Neural progenitor cell (in vitro differentiated cells): ENCODE data around the gene CNTNAP2.

Experiments
- EZH2 ChIP-seq: fragments of 200-600 bp; sonication (generic); IDR thresholded peaks from 2 replicates; pipeline ENCODE4 v1.6.1; 2017; ENCODE audit warnings: antibody characterized with exemption, mild to moderate bottlenecking, moderate library complexity
- TF ChIP-seq, protein P1 (sequence below): fragments of 200-600 bp; sonication (generic); IDR thresholded peaks from 2 replicates; pipeline ENCODE4 v1.5.1; 2017; ENCODE audit warnings: antibody characterized with exemption, mild to moderate bottlenecking

DNA sequence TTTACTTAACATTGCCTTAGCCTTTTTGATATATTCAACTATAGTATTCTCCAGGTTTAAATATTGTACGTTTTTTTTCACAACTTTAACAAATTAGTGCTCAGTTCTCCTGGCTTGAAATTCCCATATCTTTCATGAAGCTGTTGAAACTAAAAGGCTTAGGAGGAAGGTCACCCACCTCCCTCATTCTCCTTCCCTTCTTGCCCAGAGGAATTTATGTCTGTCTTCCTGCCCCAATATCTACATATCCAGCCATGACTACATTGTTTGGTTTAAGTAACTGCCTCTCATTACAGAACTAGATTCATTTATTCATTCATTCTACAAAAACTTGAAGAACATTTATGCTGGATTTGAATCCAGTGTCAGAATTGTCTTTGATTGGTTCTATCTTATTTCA lies 2219.2 kb downstream of the CNTNAP2 start:
- TF ChIP-seq, protein P1, sequence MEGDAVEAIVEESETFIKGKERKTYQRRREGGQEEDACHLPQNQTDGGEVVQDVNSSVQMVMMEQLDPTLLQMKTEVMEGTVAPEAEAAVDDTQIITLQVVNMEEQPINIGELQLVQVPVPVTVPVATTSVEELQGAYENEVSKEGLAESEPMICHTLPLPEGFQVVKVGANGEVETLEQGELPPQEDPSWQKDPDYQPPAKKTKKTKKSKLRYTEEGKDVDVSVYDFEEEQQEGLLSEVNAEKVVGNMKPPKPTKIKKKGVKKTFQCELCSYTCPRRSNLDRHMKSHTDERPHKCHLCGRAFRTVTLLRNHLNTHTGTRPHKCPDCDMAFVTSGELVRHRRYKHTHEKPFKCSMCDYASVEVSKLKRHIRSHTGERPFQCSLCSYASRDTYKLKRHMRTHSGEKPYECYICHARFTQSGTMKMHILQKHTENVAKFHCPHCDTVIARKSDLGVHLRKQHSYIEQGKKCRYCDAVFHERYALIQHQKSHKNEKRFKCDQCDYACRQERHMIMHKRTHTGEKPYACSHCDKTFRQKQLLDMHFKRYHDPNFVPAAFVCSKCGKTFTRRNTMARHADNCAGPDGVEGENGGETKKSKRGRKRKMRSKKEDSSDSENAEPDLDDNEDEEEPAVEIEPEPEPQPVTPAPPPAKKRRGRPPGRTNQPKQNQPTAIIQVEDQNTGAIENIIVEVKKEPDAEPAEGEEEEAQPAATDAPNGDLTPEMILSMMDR: no peak
- no peak for TF ChIP-seq EZH2
